Kidney glomerular epithelial cell (primary cell): Measurements from ENCODE around the gene TMTC3.

Experiments
- DNase-seq: peaks from one replicate; lab custom pipeline; 2025; lab: John Stamatoyannopoulos, UW

TMTC3 gene

GRCh38 chr12:88227263-88227662, 85.2 kb downstream of the TMTC3 start:
- DNase-seq, result no peak

GRCh38 chr12:88227871-88228270, 85.8 kb downstream of the TMTC3 start:
- no peak for DNase-seq

DNA sequence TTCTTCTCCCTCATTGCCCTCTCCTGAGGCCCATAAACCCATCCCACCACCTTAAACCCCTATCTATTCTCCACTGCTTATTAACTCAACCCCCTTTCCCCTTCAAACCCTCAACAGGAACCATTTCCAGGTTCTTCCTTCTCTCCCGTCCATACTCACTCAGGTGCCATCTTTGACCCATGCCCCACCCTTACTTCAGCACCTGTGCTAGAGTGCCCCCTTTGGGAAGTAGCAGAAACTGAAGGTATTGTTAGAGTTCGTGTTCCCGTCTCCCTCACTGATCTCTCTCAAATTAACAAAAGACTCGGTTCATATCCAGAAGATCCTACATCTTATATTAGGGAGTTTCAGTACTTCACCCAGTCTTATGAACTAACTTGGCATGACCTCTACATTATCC, 86.6 kb downstream of the TMTC3 start:
- no peak for DNase-seq

DNA sequence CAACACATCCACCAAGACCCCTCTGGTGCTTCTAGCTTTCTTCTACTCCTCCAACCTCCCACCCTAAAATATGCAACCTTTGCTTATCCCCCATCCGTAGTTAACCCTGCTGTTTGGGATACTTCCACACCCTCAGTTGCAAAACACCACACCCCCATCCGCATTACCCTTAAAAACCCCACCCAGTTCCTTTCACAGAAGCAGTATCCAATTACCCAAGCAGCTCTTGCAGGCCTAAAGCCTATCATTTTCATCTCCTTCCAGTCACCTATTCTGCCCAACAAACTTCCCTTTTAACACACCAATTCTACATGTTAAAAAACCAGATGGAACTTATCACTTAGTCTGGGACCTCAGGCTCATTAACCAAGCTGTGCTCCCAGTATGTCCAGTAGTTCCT, 88.2 kb downstream of the TMTC3 start:
- no peak for DNase-seq

DNA sequence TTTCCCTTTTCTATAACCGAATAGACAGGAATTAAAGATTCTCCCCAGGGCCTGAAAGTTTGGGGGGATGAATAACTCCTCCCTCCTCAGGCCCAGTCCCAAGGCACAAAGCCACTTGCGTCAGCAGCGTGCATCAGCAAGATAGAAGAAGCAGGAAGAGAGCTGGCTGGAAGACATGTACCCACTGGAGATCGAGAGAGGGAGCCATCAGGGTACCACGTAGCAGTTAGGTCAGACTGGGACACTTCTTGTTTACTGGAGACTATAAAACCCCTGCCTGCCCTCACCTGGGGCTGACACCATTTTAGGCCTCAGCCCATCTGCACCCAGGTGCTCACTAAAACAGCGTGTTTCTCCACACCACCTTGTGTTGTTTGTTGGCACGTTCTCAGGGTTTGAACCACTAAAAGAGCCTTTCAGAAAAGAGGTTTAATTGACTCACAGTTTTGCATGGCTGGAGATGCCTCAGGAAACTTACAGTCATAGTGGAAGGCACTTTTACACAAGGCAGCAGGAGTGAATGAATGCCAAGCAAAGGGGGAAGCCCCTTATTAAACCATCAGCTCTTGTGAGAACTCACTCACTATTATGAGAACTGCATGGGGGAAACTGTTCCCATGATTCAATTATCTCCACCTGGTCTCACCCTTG, 93.2 kb downstream of the TMTC3 start:
- DNase-seq, result no peak

DNA sequence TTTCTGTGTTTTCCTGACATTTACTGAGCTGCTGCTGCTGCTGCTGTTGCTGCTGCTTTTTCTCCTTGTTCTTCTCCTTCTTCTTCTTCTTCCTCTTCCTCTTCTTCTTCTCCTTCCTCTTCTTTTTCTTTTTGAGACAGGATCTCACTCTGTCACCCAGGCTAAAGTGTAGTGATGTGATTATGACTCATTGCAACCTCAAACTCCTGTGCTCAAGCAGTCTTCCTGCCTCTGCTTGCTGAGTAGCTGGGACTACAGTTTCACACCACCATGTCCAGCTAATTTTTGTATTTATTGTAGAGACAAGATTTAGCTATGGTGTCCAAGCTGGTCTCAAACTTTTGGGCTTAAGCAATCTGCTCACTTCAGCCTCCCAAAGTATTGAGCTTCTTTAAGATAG, 95.8 kb downstream of the TMTC3 start:
- peak; percentile 25 for DNase-seq

- DNase-seq, result no peak
Observed at GRCh38 chr12:88238406-88238805, 96.3 kb downstream of the TMTC3 start.

- DNase-seq, result peak; percentile 80
Observed at GRCh38 chr12:88241862-88242570, 99.9 kb downstream of the TMTC3 start.

- peak; percentile 31 for DNase-seq
Observed at GRCh38 chr12:88242571-88242925, 100.4 kb downstream of the TMTC3 start.

- no peak for DNase-seq
Observed at GRCh38 chr12:88242939-88243338, 100.8 kb downstream of the TMTC3 start.

- DNase-seq, result no peak
Observed at GRCh38 chr12:88243982-88244381, 101.9 kb downstream of the TMTC3 start.

- no peak for DNase-seq
Observed at GRCh38 chr12:88245905-88246304, 103.8 kb downstream of the TMTC3 start.

DNA sequence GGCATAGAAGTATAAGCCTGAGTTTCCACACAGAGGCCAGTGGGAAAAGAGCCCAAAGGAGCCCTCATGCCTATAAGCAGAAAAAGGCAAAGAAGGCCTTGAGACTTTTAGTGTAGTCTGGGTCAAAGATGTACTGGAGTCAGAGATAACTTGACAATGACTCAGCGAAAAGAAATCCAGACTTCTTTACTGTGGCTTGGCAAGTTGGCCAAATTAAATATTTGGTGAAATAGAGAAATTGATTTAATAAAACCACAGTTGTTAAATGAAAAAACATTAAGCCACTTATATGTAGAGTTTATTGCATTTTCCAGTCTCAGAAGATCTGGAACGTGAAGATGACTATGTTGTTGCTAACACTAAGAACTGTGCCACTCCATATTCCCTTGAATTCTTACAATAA, 105.1 kb downstream of the TMTC3 start:
- peak; percentile 86 for DNase-seq

GRCh38 chr12:88248606-88249005, 106.5 kb downstream of the TMTC3 start:
- DNase-seq, result no peak
